Measurements from ENCODE around the gene LIAS. TPM values are rescaled to one million over a fixed set of nuclear protein-coding genes. Genes with fewer than 3 reads are reported as not detected.

The LIAS gene
- total RNA-seq, 4 donors from 2014 or later, result 1.8 to 16.5 (median 11.3) TPM

- no peak for DNase-seq
- no peaks in the 10 kb centered on the region for H3K36me3 ChIP-seq
- peaks cover 0 to 6% of the 10 kb centered on the region in 2 donors for H3K4me1 ChIP-seq
- H3K27me3 ChIP-seq, result no peaks in the 10 kb centered on the region
- no peaks in the 10 kb centered on the region for H3K9me3 ChIP-seq
- TF ChIP-seq, protein P1, sequence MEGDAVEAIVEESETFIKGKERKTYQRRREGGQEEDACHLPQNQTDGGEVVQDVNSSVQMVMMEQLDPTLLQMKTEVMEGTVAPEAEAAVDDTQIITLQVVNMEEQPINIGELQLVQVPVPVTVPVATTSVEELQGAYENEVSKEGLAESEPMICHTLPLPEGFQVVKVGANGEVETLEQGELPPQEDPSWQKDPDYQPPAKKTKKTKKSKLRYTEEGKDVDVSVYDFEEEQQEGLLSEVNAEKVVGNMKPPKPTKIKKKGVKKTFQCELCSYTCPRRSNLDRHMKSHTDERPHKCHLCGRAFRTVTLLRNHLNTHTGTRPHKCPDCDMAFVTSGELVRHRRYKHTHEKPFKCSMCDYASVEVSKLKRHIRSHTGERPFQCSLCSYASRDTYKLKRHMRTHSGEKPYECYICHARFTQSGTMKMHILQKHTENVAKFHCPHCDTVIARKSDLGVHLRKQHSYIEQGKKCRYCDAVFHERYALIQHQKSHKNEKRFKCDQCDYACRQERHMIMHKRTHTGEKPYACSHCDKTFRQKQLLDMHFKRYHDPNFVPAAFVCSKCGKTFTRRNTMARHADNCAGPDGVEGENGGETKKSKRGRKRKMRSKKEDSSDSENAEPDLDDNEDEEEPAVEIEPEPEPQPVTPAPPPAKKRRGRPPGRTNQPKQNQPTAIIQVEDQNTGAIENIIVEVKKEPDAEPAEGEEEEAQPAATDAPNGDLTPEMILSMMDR (IDR thresholded peaks at IDR 0.05), result no peak
- no peak for TF ChIP-seq POLR2A (IDR thresholded peaks at IDR 0.05)
- no peak overlapping the region for H3K27ac ChIP-seq
- intact Hi-C loops (cut with DNase I; ENCODE audit: low total_unique reads), result no loop called here
- no peak overlapping the region for H3K4me3 ChIP-seq
These were observed 8.2 kb upstream of the LIAS start for GRCh38 chr4:39450618-39451017.

GRCh38 chr4:39451423-39452023, 7.3 kb upstream of the LIAS start:
- DNase-seq, result no peak
- H3K4me1 ChIP-seq, result peaks cover 0 to 6% of the 10 kb centered on the region in 2 donors
- H3K4me3 ChIP-seq, result no peak overlapping the region
- TF ChIP-seq, protein P1 (IDR thresholded peaks at IDR 0.05), result no peak
- TF ChIP-seq POLR2A (IDR thresholded peaks at IDR 0.05), result no peak
- H3K27me3 ChIP-seq, result no peaks in the 10 kb centered on the region
- H3K36me3 ChIP-seq, result no peaks in the 10 kb centered on the region
- H3K9me3 ChIP-seq, result no peaks in the 10 kb centered on the region
- H3K27ac ChIP-seq, result no peak overlapping the region
- intact Hi-C loops (cut with DNase I; ENCODE audit: low total_unique reads), result no loop called here

DNA sequence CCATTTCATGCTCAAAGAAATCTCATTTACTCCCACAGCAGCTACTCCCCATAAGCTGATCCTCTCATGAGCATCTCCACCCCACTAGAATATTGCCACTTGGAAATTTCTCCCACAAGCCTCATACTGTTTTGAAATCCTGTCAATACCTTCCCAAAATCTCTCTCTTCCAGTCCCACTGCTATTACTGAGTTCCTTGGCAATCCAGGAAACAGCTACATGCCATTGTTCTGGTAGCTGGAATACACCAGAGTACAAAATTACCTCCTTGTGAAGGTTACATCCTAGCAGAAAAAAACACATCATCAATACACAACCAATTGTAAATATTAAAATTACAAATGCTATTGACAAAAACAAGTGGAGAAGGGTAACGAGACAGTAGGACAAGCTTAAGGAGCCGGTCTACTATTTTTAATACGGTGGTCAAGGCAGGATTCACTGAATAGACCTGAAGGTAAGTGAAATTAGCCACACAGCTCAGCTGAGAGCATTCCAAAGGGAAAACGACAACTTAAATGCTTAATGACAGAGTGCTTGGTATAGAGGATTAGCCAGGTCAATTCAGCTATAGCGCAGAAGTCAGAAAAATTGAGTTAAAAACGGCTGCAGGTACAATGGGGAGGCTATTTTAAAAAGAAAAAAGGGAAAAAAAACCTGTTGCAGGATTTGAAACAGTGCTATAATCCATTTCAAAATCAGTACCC, 6.5 kb upstream of the LIAS start:
- intact Hi-C loops (cut with DNase I; ENCODE audit: low total_unique reads), result no loop called here
- Histone ChIP-seq H3K9me3 (no peaks in the 10 kb centered on the region), H3K4me3 (no peak overlapping the region), H3K4me1 (peaks cover 0 to 9% of the 10 kb centered on the region in 2 donors), H3K36me3 (no peaks in the 10 kb centered on the region), H3K27ac (no peak overlapping the region), H3K27me3 (no peaks in the 10 kb centered on the region)
- no peak for DNase-seq
- TF ChIP-seq, protein P1 (IDR thresholded peaks at IDR 0.05), result no peak

DNA sequence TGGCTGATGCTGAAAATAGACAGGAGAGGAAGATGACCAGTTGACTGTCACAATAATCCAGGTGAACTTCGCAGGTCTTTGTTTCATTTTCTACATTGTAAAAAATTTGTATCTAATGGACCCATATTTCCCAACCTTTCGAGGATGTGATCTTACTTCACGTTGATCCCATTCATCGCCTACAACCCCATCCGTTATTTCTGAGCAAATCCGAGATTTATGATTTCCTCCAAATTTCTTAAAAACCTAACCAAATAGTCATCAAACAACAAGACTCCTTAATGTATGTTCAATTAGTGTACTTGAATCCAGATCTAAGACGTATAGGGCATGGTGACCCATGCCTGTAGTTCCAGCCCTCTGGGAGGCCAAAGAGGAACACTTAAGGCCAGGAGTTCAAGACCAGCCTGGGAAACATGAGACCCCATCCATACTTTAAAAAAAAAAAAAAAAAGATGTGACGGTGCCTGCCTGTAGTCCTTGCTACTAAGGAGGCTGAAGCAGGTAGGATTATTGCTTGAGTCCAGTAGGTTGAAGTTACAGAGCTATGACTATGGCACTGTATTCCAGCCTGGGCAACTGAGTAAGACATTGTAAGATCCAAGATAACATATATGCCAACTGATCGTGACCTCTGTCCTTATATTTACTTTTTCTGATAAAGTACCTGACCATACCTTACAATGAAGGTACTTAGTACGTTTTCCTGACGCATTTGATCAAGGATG, 5.8 kb upstream of the LIAS start:
- Histone ChIP-seq H3K27ac (no peak overlapping the region), H3K4me1 (peaks cover 3 to 14% of the 10 kb centered on the region in 2 donors), H3K36me3 (no peaks in the 10 kb centered on the region), H3K4me3 (no peak overlapping the region), H3K9me3 (no peaks in the 10 kb centered on the region), H3K27me3 (no peaks in the 10 kb centered on the region)
- DNase-seq, result no peak
- TF ChIP-seq, protein P1 (IDR thresholded peaks at IDR 0.05), result no peak
- no peak for TF ChIP-seq POLR2A (IDR thresholded peaks at IDR 0.05)
- intact Hi-C loops (cut with DNase I; ENCODE audit: low total_unique reads), result no loop called here

DNA sequence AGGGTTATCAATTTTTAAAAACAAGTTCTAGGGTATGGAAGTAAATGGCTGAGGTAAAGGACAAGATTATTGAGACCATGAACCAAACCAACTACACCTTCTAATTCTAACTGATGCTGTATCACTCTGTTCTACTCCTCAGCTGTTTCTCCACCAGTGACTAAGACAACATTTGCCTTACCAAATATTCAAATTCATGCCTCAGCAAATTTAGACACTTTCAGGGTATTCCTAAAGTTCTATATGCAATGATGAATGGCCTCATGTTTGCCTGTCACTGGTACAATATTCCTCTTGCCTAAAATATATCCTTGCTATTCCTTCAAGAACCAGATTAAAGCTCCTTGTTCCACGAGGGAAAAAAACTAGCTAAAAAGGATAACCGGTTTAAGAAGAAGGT, 5.1 kb upstream of the LIAS start:
- no peak overlapping the region for H3K4me3 ChIP-seq

More for the DNA sequence above, 5.1 kb upstream of the LIAS start:
- no peaks in the 10 kb centered on the region for H3K27me3 ChIP-seq
- intact Hi-C loops (cut with DNase I; ENCODE audit: low total_unique reads), result no loop called here
- H3K4me1 ChIP-seq, result peaks cover 3 to 14% of the 10 kb centered on the region in 2 donors
- H3K9me3 ChIP-seq, result no peaks in the 10 kb centered on the region
- no peak overlapping the region for H3K27ac ChIP-seq
- H3K36me3 ChIP-seq, result no peaks in the 10 kb centered on the region
- TF ChIP-seq, protein P1 (IDR thresholded peaks at IDR 0.05), result no peak
- TF ChIP-seq POLR2A (IDR thresholded peaks at IDR 0.05), result no peak
- DNase-seq, result no peak
